ENCODE data around the gene PGRMC2. TPM values are rescaled to one million over a fixed set of nuclear protein-coding genes. Genes with fewer than 3 reads are reported as not detected.

PGRMC2 gene
- total RNA-seq, 1 donor from 2014 or later, result 38.5 TPM

GRCh38 chr4:128298852-128299251 is 11.2 kb upstream of the PGRMC2 start:
- DNase-seq, result no peak

GRCh38 chr4:128298146-128298758 is 10.6 kb upstream of the PGRMC2 start:
- no peak for DNase-seq

DNA sequence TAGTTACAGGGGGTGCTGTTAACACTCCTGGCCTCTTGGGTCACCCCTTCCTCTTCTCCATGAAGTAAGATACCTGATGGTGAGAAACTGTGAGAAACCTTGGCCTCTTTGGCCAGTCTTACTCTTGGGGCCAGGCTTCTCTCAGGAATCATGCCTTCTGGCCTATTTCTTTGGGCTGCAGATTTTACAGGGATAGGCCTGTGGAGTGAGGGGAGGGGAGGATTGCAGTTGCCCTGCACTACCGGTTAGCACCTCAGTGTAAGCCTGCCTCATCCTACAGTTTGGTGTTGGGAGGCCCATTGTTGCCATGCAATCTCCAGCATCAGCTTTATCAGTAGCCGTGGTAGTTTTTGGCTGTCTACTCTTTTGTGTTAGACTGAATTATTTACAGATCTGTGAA is 7.6 kb upstream of the PGRMC2 start:
- no peak for DNase-seq

GRCh38 chr4:128294464-128294863 is 6.9 kb upstream of the PGRMC2 start:
- DNase-seq, result no peak

DNA sequence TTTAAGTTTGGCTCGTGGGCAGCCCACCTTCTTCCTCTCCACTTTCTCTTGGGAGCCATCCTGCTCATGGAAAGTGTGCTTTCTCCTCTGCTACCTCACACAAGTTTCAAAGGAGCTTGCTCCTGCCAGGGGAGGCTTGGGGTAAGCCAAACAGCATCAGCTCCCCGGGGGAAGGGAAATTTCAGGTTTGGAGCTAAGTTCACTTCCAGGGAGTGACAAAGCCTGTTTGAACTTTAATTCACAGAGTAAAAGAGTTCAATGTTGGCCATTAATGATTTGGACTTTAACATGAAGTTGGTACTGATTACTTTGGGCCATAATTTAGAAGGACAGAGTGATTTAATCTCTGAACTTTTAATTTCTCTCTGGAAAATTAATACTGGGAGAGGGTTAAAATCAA is 4.7 kb upstream of the PGRMC2 start:
- no peak for DNase-seq

- DNase-seq, result no peak
Observed at GRCh38 chr4:128291096-128291495, 3.5 kb upstream of the PGRMC2 start.

DNA sequence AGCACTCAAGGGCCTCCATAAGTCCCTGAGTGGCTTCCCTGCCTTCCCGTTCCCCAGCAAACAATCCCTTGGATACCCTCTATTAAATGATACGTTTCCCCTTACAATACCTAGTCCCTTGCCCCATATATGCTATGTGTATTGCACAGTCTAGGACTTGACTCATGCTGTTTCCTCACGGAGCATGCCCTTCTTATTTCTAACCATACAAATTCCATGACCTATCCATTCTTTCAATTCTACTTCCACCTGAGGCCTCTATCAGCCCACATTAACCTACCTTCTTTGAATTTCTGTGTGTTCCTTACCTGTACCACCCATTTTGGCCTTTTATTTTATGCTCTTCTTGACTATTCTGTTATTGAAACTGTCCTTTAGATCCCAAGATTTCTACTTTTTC is 2.9 kb upstream of the PGRMC2 start:
- no peak for DNase-seq

DNA sequence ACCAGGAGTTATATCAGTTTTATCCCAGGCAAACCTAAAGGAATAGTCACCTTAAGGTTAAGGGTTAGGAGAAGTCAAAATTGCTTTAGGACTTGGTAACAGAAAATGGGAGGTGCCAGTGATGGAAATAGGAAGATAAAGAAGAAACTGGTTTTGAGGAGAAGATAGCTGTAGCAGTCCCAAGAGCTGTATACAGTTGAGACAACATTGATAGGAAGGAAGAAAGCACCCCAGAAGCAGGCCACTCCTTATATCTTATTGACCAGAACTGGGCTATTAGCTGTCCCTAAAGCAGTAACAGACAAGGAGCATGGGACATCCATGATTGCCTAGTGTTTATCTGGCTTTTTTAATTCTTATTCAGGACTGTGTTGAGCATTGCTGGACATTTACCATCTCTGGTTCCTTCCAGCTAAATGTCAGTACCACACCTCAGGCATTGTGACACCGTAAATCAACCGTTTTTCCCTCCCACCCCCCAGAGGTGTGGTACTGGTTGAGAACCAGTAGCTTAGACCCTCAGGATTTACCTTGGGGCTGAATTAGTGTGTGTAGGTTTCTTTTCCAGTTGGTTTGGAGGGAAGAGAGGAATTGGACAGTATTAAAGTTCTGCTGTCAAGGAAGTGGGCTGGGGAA is 2.0 kb upstream of the PGRMC2 start:
- DNase-seq, result no peak

DNA sequence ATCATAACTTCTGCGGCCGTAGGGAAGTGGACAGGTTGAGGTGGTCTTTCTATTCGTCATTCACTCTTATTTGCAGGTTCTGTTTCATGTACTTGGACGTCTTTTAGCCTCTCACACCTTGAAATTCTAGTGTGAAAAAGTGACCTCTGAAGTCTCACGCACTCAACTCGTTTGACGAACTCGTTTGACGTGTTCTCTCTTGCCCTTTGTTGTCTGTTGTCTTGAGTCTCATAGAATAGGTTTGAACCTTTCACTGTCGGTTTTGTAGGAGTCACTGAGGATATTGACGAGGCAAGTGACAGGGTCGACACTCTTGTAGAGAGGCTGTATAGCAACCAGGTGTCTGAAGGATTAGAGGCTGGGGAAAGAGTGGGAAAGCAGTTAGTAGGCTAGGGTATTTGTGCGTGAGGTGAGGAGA is 1.1 kb upstream of the PGRMC2 start:
- peak; percentile 74 for DNase-seq

- peak; percentile 100 for DNase-seq
Observed at GRCh38 chr4:128287871-128288688, 467 bp upstream of the PGRMC2 start.

GRCh38 chr4:128286474-128287058 is 1.0 kb downstream of the PGRMC2 start:
- DNase-seq, result peak; percentile 49

- no peak for DNase-seq
Observed at GRCh38 chr4:128285085-128285997, 2.3 kb downstream of the PGRMC2 start.

GRCh38 chr4:128284317-128284716 is 3.3 kb downstream of the PGRMC2 start:
- DNase-seq, result no peak

- no peak for DNase-seq
Observed at GRCh38 chr4:128283071-128283470, 4.5 kb downstream of the PGRMC2 start.

GRCh38 chr4:128282516-128282915 is 5.1 kb downstream of the PGRMC2 start:
- DNase-seq, result no peak

DNA sequence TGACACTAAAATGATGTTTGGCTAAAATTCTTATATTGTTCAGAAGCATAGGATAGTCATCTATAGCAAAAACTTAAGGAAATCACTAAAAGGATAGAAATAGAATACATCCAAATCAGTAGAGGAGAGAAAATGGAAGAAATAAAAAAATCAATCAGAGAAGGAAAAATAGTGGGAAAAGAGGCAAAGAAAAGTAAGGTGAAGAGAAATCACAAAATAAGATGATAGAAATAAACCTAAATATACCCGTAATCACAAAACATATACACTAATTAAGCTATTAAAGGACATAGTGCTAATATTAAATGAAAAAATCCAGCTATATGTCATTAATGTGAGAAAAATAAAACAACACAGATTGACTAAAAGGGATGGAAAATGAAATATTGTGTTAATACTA is 6.3 kb downstream of the PGRMC2 start:
- no peak for DNase-seq

GRCh38 chr4:128279624-128280225 is 7.9 kb downstream of the PGRMC2 start:
- no peak for DNase-seq

GRCh38 chr4:128277856-128278255 is 9.8 kb downstream of the PGRMC2 start:
- DNase-seq, result no peak

DNA sequence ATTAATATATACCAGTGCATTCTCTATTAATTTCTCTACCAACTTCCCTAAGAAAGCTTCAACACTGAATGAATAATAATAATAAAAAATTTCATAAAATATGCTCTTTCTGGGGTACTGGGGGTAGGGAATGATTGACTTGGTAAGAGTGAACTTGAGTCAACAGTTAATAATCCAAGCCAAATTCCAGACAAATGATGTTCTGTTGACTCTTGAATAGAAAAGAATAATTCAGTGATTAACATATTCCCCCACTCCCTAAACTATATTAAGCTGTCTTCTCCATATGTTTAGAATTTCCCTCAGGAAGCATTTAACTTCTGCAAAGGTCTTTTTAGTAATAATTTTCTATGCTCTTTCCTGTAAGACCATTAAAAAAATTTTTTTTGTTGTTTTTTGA is 12.3 kb downstream of the PGRMC2 start:
- DNase-seq, result no peak

DNA sequence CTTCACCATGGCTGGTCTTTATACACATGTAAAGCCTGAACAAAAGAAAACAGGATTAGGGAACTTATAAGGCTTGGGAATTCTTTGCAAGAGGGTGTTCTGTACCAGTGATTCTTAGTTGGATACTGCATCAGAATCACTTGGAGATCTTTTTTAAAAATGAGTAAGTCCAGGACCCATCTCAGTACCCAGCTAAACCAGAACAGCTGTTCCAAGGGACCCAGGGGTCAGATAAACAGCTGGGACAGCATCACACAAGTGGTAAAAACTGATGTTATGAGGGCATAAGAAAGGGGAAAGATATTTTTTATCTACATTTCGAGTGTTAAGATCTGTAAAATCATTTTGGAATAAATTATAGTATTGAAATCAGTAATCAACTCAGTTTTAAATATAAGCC is 16.1 kb downstream of the PGRMC2 start:
- no peak for DNase-seq

GRCh38 chr4:128268970-128269369 is 18.6 kb downstream of the PGRMC2 start:
- DNase-seq, result no peak

DNA sequence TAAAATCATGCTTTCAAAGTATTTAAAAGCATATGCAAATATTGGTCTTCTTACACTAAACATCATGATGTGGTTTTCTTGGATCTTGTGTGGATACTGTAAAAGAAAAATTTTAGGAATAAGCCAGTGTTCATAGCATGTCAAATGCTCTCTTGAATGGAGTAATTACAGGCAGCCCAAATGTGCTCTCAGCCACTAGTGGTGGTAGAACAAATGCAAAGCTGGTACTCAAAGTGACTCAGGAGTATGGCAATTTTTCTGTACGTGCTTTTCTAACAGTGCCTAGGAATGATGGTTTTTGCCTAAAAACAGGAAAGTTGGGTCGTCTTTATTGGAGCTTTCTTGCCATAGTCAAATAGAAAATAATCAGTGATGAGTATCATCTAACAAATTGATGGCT is 19.9 kb downstream of the PGRMC2 start:
- no peak for DNase-seq
